ENCODE results near the gene HOPX.
"Not testable (repeated sequence)": the region's sequence is repeated elsewhere in the genome, so short reads cannot be mapped to it uniquely, and the experiment has no call there.

HOPX gene

GRCh38 chr4:56654238-56654632 lies 26.9 kb downstream of the HOPX start:
- DNase-seq (ENCODE audit: low read depth in 2 of 2) = no peak

GRCh38 chr4:56653461-56654237 lies 27.4 kb downstream of the HOPX start:
- DNase-seq (ENCODE audit: low read depth in 2 of 2) = no peak

- DNase-seq (ENCODE audit: low read depth in 2 of 2) = no peak
Measured at GRCh38 chr4:56652196-56652595, 28.9 kb downstream of the HOPX start.

GRCh38 chr4:56651056-56651350 lies 30.1 kb downstream of the HOPX start:
- no peak for DNase-seq (ENCODE audit: low read depth in 2 of 2)

GRCh38 chr4:56650262-56651055 lies 30.6 kb downstream of the HOPX start:
- no peak for DNase-seq (ENCODE audit: low read depth in 2 of 2)

GRCh38 chr4:56649445-56650261 lies 31.4 kb downstream of the HOPX start:
- no peak for DNase-seq (ENCODE audit: low read depth in 2 of 2)

- no peak for DNase-seq (ENCODE audit: low read depth in 2 of 2)
Measured at GRCh38 chr4:56648824-56649151, 32.3 kb downstream of the HOPX start.

GRCh38 chr4:56648021-56648823 lies 32.9 kb downstream of the HOPX start:
- DNase-seq (ENCODE audit: low read depth in 2 of 2) = no peak

GRCh38 chr4:56646341-56646740 lies 34.8 kb downstream of the HOPX start:
- no peak for DNase-seq (ENCODE audit: low read depth in 2 of 2)

- no peak for DNase-seq (ENCODE audit: low read depth in 2 of 2)
Measured at GRCh38 chr4:56643596-56643995, 37.5 kb downstream of the HOPX start.

- no peak for DNase-seq (ENCODE audit: low read depth in 2 of 2)
Measured at GRCh38 chr4:56641494-56642051, 39.5 kb downstream of the HOPX start.

- no peak for DNase-seq (ENCODE audit: low read depth in 2 of 2)
Measured at GRCh38 chr4:56640621-56641493, 40.2 kb downstream of the HOPX start.

GRCh38 chr4:56637791-56638190 lies 43.3 kb downstream of the HOPX start:
- DNase-seq (ENCODE audit: low read depth in 2 of 2) = no peak

GRCh38 chr4:56637154-56637553 lies 43.9 kb downstream of the HOPX start:
- no peak for DNase-seq (ENCODE audit: low read depth in 2 of 2)

- not testable (repeated sequence) for DNase-seq (ENCODE audit: low read depth in 2 of 2)
Measured at GRCh38 chr4:56634954-56635353, 46.1 kb downstream of the HOPX start.

GRCh38 chr4:56633486-56633885 lies 47.6 kb downstream of the HOPX start:
- DNase-seq (ENCODE audit: low read depth in 2 of 2) = no peak

GRCh38 chr4:56630876-56631666 lies 50.0 kb downstream of the HOPX start:
- DNase-seq (ENCODE audit: low read depth in 2 of 2) = no peak

GRCh38 chr4:56628592-56628991 lies 52.5 kb downstream of the HOPX start:
- DNase-seq (ENCODE audit: low read depth in 2 of 2) = no peak

- no peak for DNase-seq (ENCODE audit: low read depth in 2 of 2)
Measured at GRCh38 chr4:56627985-56628384, 53.1 kb downstream of the HOPX start.

GRCh38 chr4:56627375-56627774 lies 53.7 kb downstream of the HOPX start:
- no peak for DNase-seq (ENCODE audit: low read depth in 2 of 2)
